ENCODE data around the gene NR3C2. TPM values are rescaled to one million over a fixed set of nuclear protein-coding genes. Genes with fewer than 3 reads are reported as not detected.

Gene NR3C2
- polyA plus RNA-seq, 1 experiment = 0.18 TPM

DNA sequence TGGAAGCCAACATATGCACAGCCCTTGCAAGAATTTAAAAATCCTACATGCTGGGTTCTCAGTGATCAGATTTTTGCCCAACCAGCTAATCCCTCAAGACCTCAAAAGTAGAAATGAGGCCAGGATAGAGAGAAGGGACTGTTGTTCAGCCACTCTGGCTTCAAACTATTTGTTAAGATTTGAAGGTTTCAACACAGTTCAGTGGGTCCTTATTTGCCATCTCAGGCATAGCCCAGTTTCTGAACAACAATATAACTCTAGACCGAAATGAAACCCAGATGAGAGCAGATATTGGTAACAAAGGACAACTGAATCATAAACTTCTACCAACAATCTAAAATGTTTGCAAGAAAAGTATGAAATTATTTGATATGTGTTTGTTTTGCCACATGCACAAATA is 237.3 kb downstream of the NR3C2 start:
- TF ChIP-seq, protein P1, sequence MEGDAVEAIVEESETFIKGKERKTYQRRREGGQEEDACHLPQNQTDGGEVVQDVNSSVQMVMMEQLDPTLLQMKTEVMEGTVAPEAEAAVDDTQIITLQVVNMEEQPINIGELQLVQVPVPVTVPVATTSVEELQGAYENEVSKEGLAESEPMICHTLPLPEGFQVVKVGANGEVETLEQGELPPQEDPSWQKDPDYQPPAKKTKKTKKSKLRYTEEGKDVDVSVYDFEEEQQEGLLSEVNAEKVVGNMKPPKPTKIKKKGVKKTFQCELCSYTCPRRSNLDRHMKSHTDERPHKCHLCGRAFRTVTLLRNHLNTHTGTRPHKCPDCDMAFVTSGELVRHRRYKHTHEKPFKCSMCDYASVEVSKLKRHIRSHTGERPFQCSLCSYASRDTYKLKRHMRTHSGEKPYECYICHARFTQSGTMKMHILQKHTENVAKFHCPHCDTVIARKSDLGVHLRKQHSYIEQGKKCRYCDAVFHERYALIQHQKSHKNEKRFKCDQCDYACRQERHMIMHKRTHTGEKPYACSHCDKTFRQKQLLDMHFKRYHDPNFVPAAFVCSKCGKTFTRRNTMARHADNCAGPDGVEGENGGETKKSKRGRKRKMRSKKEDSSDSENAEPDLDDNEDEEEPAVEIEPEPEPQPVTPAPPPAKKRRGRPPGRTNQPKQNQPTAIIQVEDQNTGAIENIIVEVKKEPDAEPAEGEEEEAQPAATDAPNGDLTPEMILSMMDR (IDR thresholded peaks at IDR 0.05; ENCODE audit: insufficient read depth, low read depth, low read length) = no peak
- H3K4me3 ChIP-seq (ENCODE audit: low read depth, low read length) = no peak overlapping the region
- CTCF ChIA-PET = no interaction called here
- POLR2A ChIA-PET = no interaction called here
- H3K36me3 ChIP-seq (ENCODE audit: control insufficient read depth, insufficient read depth, low read length) = no peaks in the 10 kb centered on the region
- no peaks in the 10 kb centered on the region for H3K27me3 ChIP-seq (ENCODE audit: control insufficient read depth, insufficient read depth, low read length)
- no peak for DNase-seq (ENCODE audit: low read depth)

DNA sequence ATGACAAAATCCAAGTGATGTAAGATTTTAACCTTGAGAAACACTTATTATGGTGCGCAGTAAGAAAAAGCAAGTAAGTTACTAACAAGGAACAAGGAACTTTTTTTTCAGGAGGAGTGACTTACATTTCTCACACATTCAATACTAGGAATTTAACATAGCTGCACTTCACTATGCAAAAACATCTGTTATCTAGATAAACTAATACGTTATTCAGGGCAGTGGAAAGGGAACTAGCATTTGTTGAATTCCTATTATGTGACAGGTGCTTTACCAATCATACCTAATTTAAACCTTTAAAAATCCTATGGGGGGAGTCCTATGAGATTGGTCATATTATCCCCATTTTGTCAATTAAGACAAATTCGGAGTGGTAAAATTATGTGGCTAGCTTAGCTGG is 238.0 kb downstream of the NR3C2 start:
- TF ChIP-seq, protein P1 (IDR thresholded peaks at IDR 0.05; ENCODE audit: insufficient read depth, low read depth, low read length) = no peak
- Histone ChIP-seq H3K27me3 (ENCODE audit: control insufficient read depth, insufficient read depth, low read length) (no peaks in the 10 kb centered on the region), H3K4me3 (ENCODE audit: low read depth, low read length) (no peak overlapping the region), H3K36me3 (ENCODE audit: control insufficient read depth, insufficient read depth, low read length) (no peaks in the 10 kb centered on the region)
- ChIA-PET POLR2A (no interaction called here), CTCF (no interaction called here)
- DNase-seq (ENCODE audit: low read depth) = no peak

DNA sequence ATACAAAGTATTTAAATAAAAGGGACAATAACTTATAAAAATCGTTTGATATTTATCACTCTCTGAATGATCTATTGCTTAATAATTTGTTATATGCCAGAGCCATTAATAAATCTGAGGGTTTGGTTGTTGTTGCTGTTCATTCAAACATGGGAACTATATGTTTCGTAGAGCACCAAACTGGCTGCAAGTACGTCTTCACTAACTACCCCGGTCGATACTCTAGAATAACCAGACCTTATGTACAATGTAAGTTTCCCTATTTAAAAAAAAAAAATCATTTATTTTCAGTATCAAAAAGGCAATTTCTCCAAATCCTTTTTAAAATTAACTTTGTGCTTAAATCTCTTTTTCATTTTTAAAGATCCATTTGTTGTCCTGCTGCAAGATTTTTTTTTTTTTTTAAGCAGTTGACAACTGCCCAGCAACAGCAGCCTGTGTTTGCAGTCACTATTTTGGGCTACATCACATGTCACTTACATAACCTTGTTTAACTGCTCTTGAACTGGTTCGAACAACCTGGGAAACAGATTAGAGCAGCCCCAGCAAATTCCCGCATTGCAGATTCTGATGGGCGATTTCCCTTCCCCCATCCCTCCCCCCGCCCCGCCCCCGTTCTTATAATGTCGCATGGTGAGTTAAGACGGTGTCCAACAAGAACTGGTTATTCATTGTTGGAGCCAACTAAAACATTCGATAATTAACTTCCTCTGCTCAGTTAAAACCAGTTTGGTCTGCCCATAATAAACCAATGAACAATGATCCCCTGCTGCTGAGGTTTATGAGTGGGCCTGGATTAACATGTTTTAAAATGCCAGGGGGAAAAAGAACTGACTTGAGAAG is 238.9 kb downstream of the NR3C2 start:
- POLR2A ChIA-PET = no interaction called here

DNA sequence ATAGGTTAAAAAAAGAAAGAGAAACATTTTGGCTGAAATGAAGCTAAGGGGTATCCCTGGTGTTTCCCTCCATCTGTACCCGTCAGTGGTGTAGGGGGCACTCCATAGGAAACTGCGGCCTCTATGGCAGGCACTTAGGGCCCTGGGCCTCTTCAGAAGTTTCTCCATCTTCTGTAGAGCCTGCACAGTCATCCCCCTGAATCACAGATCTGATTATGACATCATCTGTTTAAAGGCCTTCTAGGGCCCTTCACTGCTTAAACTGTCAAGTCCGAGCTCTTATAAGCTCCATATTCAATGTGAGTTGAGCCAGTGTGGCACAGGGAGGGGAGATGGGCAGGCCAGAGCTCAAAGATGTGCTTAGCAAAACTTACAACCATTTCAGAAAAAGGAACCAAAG is 241.3 kb downstream of the NR3C2 start:
- no peaks in the 10 kb centered on the region for H3K36me3 ChIP-seq (ENCODE audit: control insufficient read depth, insufficient read depth, low read length)

More for the DNA sequence above, 238.9 kb downstream of the NR3C2 start:
- Histone ChIP-seq H3K27me3 (ENCODE audit: control insufficient read depth, insufficient read depth, low read length) (no peaks in the 10 kb centered on the region), H3K4me3 (ENCODE audit: low read depth, low read length) (no peak overlapping the region), H3K36me3 (ENCODE audit: control insufficient read depth, insufficient read depth, low read length) (no peaks in the 10 kb centered on the region)
- TF ChIP-seq, protein P1 (IDR thresholded peaks at IDR 0.05; ENCODE audit: insufficient read depth, low read depth, low read length) = no peak
- DNase-seq (ENCODE audit: low read depth) = no peak
- CTCF ChIA-PET = no interaction called here

DNA sequence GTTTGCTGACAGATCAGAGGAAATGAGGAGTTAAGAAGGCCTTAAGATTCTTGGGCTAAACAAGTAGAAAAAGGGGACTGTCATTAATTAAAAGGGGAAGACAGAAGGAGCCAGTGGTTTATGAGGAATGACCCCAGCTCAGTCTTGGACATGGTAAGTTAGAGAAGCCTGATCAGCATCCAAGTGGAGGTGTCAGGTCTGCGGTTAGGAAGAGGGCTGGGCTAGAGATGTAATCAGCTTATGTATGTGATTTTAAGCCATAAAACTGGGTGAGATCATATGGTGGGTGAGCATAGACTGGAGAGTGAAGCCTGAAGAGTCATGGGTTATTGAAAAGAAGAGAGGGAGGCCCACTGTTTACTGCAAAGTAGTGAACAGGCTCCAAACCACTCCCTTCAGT is 246.1 kb downstream of the NR3C2 start:
- no peak for DNase-seq (ENCODE audit: low read depth)
- ChIA-PET CTCF (interaction anchor here (0.9 kb wide), 1 partner anchor 77 kb away, joined by 3 read pairs; no protein-coding TSS in a partner anchor), POLR2A (no interaction called here)
- TF ChIP-seq, protein P1 (IDR thresholded peaks at IDR 0.05; ENCODE audit: insufficient read depth, low read depth, low read length) = no peak
- no peaks in the 10 kb centered on the region for H3K27me3 ChIP-seq (ENCODE audit: control insufficient read depth, insufficient read depth, low read length)
- no peaks in the 10 kb centered on the region for H3K36me3 ChIP-seq (ENCODE audit: control insufficient read depth, insufficient read depth, low read length)
- no peak overlapping the region for H3K4me3 ChIP-seq (ENCODE audit: low read depth, low read length)

More for the DNA sequence above, 241.3 kb downstream of the NR3C2 start:
- TF ChIP-seq, protein P1 (IDR thresholded peaks at IDR 0.05; ENCODE audit: insufficient read depth, low read depth, low read length) = no peak
- CTCF ChIA-PET = no interaction called here
- no peaks in the 10 kb centered on the region for H3K27me3 ChIP-seq (ENCODE audit: control insufficient read depth, insufficient read depth, low read length)
- no peak for DNase-seq (ENCODE audit: low read depth)
- POLR2A ChIA-PET = no interaction called here
- H3K4me3 ChIP-seq (ENCODE audit: low read depth, low read length) = no peak overlapping the region
